Melanocyte of skin (primary cell): ENCODE results near the gene PHOX2A. TPM values are rescaled to one million over a fixed set of nuclear protein-coding genes. Genes with fewer than 3 reads are reported as not detected.

Experiments
- total RNA-seq, 2 donors: library from RNA; depleted of rRNA; stranded (reverse); fragments of >200 nt; gene quantifications; 2 replicates each; pipeline ENCODE4 v1.2.3, GENCODE V29; 2012

Gene PHOX2A
- not detected for total RNA-seq

DNA sequence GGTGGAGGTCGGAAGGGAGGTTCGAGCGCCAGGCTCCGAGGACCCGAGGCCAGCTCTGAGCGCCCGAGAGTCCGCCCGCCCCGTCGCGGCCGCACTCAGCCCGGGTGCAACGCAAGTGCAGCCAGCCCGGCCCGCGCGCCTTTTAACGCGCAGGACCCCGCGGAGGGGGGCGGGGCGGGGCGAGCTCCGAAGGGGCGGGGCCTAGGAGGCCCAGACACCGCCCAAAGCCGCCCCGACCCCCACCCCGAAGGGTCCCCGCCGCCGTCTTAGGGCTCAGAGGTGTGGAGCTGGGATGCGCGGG, at the start of gene PHOX2A:
TSS of gene PHOX2A (minus strand) at position 117 of the 301 bp plus-strand sequence. CDS start 172 bp downstream, outside the sequence.

DNA sequence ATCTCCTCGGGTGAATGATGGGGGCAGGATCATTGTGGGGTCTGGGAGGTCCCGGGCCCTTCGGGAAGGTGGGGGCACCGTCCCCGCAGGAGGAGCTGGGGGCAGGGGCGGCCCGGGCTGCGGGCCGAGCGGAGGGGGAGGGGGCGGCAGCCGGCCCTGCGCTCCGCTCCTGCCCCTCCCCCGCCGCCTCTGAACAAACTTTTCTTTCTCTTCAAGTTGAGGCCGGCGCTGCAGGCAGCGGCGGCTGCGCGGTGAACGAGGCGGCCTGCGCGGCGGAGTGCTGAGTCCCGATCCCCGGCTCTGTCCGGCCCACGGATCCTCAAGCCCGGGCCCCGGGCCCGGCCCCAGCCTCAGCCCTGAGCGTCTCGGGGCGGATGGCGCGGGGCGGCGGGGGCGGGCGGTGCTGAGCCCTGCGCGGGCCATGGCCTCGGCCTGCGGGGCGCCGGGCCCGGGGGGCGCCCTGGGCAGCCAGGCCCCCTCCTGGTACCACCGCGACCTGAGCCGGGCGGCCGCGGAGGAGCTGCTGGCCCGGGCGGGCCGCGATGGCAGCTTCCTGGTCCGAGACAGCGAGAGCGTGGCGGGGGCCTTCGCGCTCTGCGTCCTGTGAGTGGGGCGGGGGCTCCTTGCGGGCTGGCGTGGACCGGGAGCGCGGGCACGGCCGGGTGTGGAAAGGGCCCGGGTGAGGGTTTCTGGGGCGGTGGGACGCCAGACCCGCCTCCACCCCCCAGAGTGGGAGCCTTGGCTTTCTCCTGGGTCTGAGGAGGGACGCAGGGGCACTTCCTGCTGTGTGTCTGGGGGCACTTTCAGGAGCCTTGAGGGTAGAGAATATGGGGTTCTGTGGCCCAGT, 19.2 kb downstream of the PHOX2A start, which contains the start of gene INPPL1:
TSS of gene INPPL1 (plus strand) at position 204 of the 847 bp plus-strand sequence. CDS start at position 422, 218 bp downstream.

DNA sequence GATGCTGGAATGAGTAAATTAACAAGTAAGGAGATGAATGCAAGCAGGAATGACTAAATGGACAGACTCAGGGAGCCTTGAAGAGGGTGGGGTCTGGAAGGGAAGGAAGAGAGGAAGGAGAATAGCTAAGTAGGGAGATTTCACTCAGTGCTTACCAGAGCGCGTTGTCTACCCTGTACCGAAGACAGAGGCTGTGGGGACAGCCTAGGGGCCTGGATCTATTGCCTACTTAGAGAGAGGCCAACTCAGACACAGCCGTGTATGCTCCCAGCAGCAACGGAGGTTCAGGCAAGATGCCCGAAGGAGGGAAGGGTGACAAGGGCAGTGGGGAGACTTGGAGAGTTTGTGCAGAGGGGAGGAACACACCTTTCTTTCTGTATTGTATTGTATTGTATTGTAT, 27.3 kb downstream of the PHOX2A start, which contains the start of gene FOLR2:
TSS of gene FOLR2 (plus strand) at position 157 of the 400 bp plus-strand sequence. CDS start 1,791 bp downstream, outside the sequence.

DNA sequence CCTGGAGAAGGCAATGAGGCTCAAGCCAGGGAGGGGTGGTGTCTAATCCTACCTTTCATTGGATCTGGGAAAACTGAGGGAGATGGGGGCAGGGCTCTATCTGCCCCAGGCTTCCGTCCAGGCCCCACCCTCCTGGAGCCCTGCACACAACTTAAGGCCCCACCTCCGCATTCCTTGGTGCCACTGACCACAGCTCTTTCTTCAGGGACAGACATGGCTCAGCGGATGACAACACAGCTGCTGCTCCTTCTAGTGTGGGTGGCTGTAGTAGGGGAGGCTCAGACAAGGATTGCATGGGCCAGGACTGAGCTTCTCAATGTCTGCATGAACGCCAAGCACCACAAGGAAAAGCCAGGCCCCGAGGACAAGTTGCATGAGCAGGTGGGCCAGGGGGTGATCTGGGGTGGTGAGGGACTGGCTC, 52.0 kb downstream of the PHOX2A start, which contains the start of gene FOLR1:
TSS of gene FOLR1 (plus strand) at position 180 of the 421 bp plus-strand sequence. CDS start at position 214, 34 bp downstream.

Other genes starting within 250 kb of the PHOX2A start
- gene IL18BP, start 245.3 kb downstream of the PHOX2A start, total RNA-seq = 1 to 10 TPM; 1.4 to 2.0 TPM
- 100 to 1,000 TPM; 100 to 103 TPM for gene NUMA1, start 163.6 kb downstream of the PHOX2A start, total RNA-seq
- gene LRRC51, start 163.3 kb downstream of the PHOX2A start, total RNA-seq = 1 to 10 TPM; 3.4 to 4.7 TPM
- 100 to 1,000 TPM; 131 to 157 TPM for gene LAMTOR1, start 140.9 kb downstream of the PHOX2A start, total RNA-seq
- gene TOMT, start 138.3 kb downstream of the PHOX2A start, total RNA-seq = under 1 TPM in 1 of 2 donors, not detected in 1; under 0.01 TPM
- gene ANAPC15, start 131.5 kb downstream of the PHOX2A start, total RNA-seq = 10 to 100 TPM; 20.0 to 38.3 TPM
- not detected for gene FOLR3, start 108.5 kb downstream of the PHOX2A start, total RNA-seq
- gene FOLR1, start 52.0 kb downstream of the PHOX2A start, total RNA-seq = not detected
- not detected for gene FOLR2, start 27.4 kb downstream of the PHOX2A start, total RNA-seq
- gene INPPL1, start 19.4 kb downstream of the PHOX2A start, total RNA-seq = 10 to 100 TPM; 74.3 TPM
- 10 to 100 TPM; 45.8 to 65.9 TPM for gene CLPB, start 190.4 kb upstream of the PHOX2A start, total RNA-seq